Measurements from ENCODE around the gene HGFAC. TPM values are rescaled to one million over a fixed set of nuclear protein-coding genes. Genes with fewer than 3 reads are reported as not detected.

Gene HGFAC
- total RNA-seq, 1 experiment from 2014 or later: 0.37 TPM

DNA sequence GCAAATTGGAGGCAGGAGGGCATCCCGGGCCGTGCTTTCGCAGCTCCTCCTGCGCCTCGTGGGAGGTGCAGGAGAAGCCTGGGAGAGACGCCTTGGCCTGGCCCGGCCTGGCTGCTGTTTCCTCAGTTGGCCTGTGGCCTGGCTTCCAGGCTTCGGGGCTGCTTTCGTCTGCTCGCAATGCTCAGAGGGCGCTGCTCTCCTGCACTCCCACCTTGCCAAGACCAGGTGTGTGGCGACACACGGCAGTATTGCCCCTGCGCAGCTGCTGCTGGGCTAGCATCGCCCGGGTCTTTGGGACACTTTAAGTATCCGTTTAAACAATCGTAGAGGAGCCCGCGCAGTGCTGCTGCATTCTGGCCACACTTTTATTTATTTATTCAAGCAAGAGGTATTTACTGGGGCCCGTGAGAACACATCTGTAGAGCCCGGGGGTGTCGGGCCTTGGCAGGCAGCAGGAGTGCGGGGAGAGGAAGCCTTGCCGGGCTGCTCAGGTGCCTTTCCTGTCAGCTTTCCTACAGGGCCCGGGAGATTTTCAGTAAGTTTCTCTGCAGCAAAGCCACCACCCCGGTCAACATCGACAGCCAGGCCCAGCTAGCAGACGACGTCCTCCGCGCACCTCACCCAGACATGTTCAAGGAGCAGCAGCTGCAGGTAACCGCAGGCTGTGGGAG, 26.2 kb upstream of the HGFAC start:
- Mint-ChIP-seq H3K4me1 (peaks cover 0 to 5% of the 10 kb centered on the region in 2 experiments; a peak in 1 of 4 replicates), H3K36me3 (ENCODE audit: insufficient read depth in 1 of 3, low read depth in 3 of 3) (peaks cover 0 to 30% (median 2%) of the 10 kb centered on the region in 3 experiments; a peak in 4 of 7 replicates), H3K27ac (peak overlapping the region in 2 of 3 experiments; percentile 82 to 88; a peak in 3 of 7 replicates), H3K4me3 (no peak overlapping the region), H3K9me3 (no peaks in the 10 kb centered on the region), H3K27me3 (ENCODE audit: low read depth) (no peaks in the 10 kb centered on the region; the same call in 1 of the 2 replicates)
- H4K8ac ChIP-seq (replicated peaks; ENCODE audit: insufficient read length, low read depth, low read length): no peak overlapping the region
- no CpG with 5 or more reads among the region's 33 CpGs for WGBS (ENCODE audit: extremely low coverage, insufficient read length, low lambda C conversion rate)
- no peak overlapping the region for H3K23ac ChIP-seq (ENCODE audit: insufficient read length, low read depth, low read length)
- no peak overlapping the region; the same call in 1 of the 2 replicates for H3K14ac ChIP-seq (ENCODE audit: insufficient read depth, low read length)
- H2BK120ac ChIP-seq (ENCODE audit: low read depth, low read length, poor library complexity, severe bottlenecking): no peak overlapping the region
- no peak overlapping the region for H3K27ac ChIP-seq (ENCODE audit: insufficient read length, low read depth, low read length)
- H3K4me2 ChIP-seq (ENCODE audit: insufficient read depth, insufficient read length, low read length): no peak overlapping the region
- no peak for TF ChIP-seq CTCF (conservative IDR thresholded peaks at IDR 0.05)
- H3K18ac ChIP-seq (ENCODE audit: insufficient read length, low read depth, low read length): no peak overlapping the region
- H2BK12ac ChIP-seq (ENCODE audit: insufficient read length, low read depth, low read length): no peak overlapping the region
- no peaks in the 10 kb centered on the region for H3K9me3 ChIP-seq (ENCODE audit: control insufficient read depth, low read depth, low read length)
- H2AFZ ChIP-seq (ENCODE audit: low read length): no peak overlapping the region
- H4K91ac ChIP-seq (ENCODE audit: insufficient read length, low read depth, low read length): no peak overlapping the region
- no peaks in the 10 kb centered on the region for H3K4me1 ChIP-seq (ENCODE audit: insufficient read depth, low read length)
- no peak overlapping the region for H2BK5ac ChIP-seq (ENCODE audit: insufficient read length, low read length)
- H3K79me2 ChIP-seq (ENCODE audit: insufficient read depth, low read length): no peaks in the 10 kb centered on the region
- no peak overlapping the region for H4K5ac ChIP-seq (ENCODE audit: insufficient read length, low read depth, low read length)
- no peaks in the 10 kb centered on the region for H3K79me1 ChIP-seq (ENCODE audit: insufficient read depth, low read depth, low read length, poor library complexity, severe bottlenecking)
- no peak overlapping the region for H2AK5ac ChIP-seq (ENCODE audit: insufficient read length, low read length)
- no peak overlapping the region for H2BK20ac ChIP-seq (ENCODE audit: low read depth, low read length, poor library complexity, severe bottlenecking)
- no peak overlapping the region for H3T11ph ChIP-seq (ENCODE audit: low read length)
- DNase-seq: peak; percentile 25
- no peak overlapping the region for H3K56ac ChIP-seq (ENCODE audit: insufficient read length, low read depth, low read length)
- no peak overlapping the region for H3K4ac ChIP-seq (ENCODE audit: low read depth, low read length)
- no peaks in the 10 kb centered on the region for H4K20me1 ChIP-seq (ENCODE audit: control insufficient read depth, insufficient read depth, insufficient read length)
- no peak overlapping the region for H2BK15ac ChIP-seq (ENCODE audit: low read depth, low read length)
- no peaks in the 10 kb centered on the region for H3K27me3 ChIP-seq (ENCODE audit: insufficient read depth, low read length)
- no peak overlapping the region for H3K9ac ChIP-seq (ENCODE audit: extremely low read depth, insufficient read length, low read length)
- no peaks in the 10 kb centered on the region for H3K23me2 ChIP-seq (ENCODE audit: insufficient read length, low read depth, low read length, poor library complexity, severe bottlenecking)

All from H9 (cell line).